GF-D8 (cell line): Measurements from ENCODE around the gene FOXE3.

Source experiments
- DNase-seq: peaks from one replicate; lab custom pipeline; 2025; lab: John Stamatoyannopoulos, UW

The FOXE3 gene

DNA sequence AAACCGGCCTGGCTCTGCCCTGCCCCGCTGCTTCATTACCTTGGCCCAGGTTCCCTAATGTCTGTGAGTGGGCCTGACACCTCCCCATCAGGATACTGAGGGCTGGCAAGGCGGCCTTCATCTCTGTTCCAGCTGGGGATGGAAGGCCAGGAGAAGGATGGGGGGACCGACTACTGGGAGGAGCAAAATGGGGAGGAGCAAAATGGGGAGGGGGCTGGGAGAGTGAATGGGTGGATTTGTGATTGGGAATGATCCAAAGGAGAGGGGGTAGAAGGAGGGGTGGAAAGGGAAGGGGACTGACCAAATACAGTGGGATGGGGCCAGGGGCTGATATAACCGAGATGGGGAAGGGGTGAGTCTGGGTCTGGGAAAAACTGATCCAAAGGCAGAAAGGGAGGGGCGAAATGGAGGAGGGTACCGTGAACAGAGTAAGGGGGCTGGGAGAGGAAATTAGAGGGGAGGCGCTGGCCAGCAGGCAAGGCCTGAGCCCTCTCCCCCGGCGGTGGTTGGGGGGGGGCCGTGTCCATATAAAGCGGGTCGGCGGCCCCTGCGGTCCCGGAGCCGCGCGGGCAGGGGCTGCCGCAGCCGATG lies at the start of gene FOXE3:
TSS of gene FOXE3 (plus strand) at position 558 of the 591 bp plus-strand sequence. CDS start at position 589, 31 bp downstream.
- no peak for DNase-seq

DNA sequence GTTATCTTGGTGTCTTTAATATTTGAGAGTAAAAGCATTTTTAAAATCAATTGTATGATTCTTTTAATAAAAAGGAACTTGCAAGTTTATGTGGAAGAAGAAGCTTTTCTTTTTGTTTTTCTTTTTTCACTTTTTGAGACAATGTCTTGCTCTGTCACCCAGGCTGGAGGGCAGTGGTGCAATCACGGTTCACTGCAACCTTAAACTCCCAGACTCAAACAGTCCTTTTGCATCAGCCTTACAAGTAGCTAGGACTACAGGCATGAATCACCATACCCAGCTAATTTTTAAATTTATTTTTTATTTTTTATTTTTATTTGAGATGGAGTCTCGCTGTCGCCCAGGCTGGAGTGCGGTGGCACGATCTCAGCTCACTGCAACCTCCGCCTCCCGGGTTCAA lies 48.4 kb upstream of the FOXE3 start:
- DNase-seq = no peak

DNA sequence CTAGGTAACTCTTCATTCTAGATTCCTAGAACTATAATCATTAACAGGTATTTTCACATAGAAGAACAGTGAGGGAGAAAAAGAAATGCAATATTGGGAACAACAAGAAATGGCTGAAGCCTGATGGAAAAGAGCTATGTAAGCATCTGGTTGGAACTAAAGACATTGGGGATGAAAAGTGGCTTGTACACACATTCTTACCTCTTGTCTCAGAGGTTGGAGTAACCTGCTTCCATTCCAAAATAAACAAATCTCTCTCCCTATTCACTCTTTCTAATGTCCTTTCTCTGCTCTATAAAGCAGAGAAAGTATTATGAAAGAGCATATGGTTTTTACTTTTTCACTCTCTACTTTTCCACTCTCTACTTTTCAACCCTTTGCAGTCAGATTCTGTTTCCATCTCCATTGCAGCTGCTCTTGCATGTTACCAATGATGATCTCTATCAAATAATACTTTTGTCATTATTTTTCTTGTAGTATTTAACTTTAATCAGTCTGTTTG lies 45.0 kb upstream of the FOXE3 start:
- no peak for DNase-seq

DNA sequence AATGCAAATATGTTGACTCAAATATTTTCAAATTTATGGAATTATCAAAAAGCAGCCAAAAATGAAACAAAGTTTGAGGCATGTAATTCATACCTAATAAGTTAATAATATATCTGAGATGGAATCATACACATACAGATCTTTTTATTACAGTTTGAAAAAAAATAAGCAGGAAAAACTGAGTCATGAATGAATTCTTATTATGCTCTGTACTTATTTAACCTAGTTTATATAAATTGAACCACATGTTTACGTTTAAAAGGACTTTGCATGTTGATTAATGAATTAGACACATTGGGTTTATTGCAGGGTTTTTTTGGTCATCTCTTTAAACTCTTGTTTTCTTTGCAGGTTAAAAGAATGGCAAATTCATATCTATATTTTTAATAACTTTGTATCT lies 41.6 kb upstream of the FOXE3 start:
- DNase-seq = no peak

DNA sequence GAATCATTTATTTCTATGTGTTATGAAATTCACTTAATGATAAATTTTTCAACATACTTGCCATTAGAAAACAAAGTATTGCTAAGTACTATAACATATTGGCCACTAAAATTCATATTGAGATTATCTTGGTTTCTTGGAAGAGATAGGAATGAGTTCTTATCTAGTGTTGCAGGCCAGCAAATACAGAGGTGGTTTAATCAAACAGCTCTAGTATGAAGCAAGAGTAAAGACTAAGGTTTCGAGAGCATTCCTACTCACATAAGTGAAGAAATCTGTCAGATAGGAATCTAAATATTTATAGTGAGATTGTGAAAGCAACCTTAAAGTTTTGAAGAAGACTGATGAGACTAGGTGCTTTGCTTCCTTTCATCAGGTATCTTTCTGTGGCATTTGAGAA lies 37.9 kb upstream of the FOXE3 start:
- DNase-seq = peak; percentile 24

DNA sequence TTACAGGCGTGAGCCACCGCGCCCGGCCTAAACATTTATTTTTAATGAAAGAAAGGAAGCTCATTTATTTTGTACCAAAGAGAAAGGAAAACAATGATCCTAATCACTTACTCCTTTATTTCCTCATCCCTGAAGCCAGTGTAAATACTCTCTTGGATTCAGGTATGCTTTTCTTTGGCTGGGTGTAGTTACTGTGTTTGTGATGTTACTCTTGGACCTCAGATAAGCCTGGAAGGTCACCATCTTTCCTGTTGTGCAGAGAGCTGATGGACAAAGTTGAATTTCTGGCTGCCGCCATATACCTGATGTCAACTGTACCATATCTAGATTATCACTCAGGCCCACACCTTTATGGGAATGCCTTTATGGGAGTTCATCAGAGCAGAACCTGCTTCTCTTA lies 35.4 kb upstream of the FOXE3 start:
- DNase-seq = no peak

DNA sequence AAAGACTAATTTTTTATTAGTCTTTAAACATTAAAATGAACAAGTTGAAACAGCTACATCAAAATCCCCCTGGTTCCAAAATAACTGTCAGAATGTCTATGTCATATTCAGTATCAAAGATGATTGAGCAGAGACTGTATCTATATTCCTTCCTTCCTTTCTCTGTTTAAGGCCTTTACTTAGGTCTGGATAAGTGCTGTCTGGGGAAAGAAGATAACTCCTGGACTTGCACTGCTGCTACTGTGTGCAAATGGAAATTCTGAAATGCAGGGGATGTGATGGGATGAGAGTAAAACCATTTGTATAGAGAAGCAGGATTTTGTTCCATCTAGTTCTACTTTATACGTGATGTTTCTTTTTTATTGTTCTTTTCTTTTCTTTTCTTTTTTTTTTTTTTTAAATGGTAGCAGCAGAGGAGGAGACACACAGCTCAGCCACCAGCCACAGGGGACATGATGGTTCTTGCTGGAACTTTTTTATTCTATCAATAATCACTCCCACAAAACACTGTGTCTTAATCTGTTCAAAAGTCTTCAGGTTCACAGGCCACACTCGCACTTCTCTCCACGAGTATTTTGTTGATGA lies 33.6 kb upstream of the FOXE3 start:
- no peak for DNase-seq

DNA sequence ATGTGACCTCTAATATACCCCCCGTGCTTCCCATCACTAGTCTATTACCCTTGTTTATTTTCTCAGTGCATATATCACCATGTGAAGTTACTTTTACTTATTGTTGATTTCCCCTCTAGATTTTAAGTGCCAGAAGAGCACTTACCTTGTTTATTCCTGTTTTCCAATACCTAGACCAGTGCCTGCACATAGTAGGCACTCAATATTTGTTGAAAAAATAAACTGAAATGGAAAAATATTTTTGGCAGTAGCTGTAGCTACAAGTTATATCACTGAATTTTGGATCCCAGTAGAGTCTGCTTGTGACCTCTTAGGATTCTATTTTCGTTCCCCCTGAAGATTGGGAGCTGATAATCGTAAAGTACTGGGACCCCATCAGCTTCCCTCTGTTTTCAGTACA lies 32.0 kb upstream of the FOXE3 start:
- no peak for DNase-seq

DNA sequence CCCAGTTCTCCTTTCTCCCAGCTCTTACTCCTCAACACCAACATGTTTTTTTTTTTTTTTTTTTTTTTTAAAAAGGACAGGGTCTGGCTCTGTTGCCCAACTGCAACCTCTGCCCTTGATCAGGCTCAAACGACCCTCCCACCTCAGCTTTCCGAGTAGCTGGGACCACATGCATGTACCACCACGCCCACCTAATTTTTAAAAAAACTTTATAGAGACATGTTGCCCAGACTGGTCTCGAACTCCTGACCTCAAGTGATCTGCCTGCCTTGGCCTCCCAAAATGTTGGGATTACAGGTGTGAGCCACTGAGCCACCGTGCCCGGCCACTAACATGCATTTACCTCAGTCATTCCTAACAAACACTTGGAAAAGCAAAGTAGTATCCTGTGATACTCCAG lies 31.1 kb upstream of the FOXE3 start:
- no peak for DNase-seq

DNA sequence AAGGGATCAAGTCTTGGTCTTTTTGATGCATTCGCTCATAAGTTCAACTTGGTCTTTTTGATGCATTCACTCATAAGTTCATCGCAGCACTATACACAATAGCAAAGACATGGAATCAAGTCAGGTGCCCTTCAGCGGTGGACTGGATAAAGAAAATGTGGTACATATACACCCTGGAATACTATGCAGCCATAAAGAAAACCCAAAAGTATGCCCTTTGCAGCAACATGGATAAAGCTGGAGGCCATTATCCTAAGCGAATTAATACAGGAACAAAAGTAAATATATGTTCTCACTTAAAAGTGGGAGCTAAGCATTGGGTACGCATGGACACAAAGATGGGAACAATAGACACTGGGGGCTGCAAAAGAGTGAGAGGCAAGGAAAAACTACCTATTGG lies 29.8 kb upstream of the FOXE3 start:
- no peak for DNase-seq

DNA sequence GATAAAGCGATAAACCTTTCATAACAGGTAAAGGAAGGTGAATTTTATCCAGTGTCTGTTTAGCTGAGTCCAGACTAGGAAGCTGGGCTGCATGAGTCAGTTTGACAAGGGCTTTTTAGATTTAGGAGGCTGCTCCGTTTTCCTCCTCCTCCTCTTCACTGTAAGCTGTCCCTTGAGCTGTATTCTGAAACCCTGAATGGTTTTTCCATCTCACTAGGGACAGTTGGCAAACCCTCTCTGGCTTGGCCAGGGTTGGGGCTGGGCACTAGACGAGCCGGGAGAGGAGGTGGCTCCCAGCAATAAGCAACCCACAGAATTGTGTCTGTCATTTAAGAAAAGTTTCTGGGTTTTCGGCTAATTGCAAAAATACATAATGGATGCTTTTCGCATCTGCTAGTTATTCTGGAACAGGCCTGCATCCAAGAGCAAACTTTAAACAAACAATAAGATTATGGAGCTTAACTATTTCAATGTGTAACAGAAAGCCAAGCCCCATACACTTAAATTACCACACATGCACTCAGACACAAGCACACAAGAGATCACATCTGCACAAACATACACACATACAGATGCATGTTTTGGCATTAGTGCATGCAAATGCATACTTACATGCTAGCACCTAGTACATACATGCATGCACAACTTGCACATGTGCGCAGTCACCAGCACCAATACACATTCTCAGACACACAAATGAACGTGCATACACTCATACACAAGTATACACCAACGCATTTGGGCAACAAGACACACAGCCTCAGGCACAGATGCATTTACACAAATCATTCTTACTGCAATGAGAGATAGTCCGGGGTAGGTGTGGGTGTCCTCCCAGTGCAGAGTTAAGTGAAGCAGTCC lies 27.8 kb upstream of the FOXE3 start:
- DNase-seq = no peak

DNA sequence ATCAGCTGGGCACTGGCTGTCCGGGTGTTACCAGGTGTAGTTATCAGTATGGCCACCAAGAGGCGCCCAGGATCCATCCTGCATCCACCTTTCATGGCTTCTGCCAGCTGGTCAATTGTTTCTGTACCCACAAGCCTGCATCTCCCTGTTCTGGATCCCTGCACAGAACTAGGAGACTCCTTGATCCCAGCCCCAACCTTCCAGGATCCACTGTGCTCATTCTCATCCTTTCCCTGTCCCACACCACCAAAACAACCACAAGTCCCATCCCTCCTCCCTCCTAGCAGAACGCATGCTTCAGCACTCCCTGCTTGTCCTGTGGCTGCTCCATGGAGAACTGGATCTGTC lies 27.2 kb upstream of the FOXE3 start:
- no peak for DNase-seq

DNA sequence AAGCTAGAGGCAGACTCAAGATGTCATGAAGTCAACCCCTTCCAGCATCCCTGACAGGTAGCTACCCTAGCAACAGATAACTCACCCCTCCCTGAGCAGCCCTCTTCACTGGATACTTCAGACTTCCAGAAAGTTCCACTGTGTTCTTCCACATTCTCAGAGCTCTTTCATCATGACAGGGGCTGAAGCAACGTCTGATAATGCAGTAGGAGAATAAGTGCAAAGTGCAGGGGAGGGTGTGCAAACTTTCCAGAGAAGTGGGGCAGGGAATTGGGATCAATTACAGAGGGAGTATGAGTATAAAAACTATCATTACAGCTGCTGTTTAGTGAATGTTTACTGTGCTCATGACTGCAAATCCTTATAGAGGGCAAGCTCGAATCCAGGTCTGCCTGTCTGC lies 26.4 kb upstream of the FOXE3 start:
- no peak for DNase-seq

DNA sequence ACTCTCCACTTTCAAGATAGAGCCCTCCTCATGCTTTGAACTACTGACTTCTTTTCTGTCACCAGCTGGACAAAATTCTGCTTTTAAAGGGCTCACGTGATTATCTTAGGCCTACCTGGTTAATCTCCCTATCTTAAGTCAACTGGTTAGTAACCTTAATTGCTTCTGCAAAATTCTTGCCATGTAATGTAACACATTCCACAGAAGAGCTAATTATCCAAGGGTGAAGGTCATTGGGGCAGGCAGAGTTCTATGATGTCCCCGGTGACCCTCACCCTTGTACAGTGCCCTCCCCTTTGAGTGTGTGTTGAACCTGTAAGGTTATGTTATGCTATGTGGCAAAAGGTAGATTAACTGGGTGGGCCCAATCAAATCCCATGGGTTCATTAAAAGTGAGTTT lies 25.2 kb upstream of the FOXE3 start:
- no peak for DNase-seq

DNA sequence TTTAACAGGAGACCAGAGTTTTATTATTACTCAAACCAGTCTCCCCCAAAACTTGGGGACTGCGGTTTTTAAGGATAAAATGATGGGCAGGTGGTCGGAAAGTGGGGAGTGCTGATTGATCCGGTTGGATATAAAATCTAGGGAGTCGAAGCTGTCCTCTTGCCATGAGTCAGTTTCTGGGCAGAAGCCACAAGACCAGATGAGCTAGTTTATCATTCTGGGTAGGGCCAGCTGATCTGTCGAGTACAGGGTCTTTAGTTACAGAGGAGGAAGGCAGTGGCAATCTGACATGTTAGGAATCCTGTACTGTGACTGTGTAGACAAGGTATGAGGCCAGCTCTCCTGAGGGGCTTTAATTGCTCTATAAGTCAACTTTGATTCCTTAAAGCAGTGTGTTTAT lies 22.9 kb upstream of the FOXE3 start:
- DNase-seq = no peak

DNA sequence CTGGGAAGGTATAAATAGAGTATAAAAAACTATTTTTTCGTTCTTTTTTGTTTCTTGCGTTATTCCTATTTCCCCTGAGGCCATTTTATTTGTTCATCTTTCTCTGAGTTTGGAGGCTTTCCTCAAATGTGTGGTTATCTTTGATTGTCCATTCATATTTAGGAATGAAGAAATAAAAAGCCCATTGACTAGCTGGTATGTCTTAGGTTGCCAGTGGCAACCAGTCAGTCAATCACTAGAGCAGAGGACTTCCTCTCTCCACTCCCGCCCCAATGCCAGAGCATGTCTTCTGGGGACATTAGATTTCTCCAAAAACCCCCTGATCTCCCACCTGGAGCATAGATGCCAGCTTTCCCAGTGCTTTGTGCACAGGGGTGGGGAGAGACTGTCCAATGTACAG lies 20.7 kb upstream of the FOXE3 start:
- DNase-seq = no peak

DNA sequence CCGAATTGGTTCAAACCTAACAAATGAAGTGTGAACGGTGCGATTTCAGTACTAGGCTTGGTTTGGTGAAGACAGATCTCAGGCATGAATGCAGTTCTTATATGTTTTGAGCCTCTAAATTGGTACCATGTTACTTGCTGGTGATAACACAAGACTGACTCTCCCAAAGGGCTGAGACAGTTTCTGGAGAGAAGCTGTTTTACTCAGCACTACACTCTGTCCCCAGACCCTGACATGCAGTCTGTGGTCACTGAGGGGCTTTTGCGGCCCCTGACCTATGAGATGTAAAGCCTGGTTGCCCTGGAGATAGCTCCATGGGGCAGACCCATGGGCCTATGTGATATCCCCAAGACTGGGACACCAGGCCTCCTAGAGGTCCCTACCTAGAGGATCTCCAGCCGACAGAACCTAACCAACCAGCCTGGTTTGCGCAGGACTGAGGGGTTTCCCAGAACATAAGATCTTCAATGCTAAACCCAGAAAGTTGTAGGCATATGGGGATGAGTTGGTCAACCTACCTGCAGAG lies 19.4 kb upstream of the FOXE3 start:
- DNase-seq = no peak

DNA sequence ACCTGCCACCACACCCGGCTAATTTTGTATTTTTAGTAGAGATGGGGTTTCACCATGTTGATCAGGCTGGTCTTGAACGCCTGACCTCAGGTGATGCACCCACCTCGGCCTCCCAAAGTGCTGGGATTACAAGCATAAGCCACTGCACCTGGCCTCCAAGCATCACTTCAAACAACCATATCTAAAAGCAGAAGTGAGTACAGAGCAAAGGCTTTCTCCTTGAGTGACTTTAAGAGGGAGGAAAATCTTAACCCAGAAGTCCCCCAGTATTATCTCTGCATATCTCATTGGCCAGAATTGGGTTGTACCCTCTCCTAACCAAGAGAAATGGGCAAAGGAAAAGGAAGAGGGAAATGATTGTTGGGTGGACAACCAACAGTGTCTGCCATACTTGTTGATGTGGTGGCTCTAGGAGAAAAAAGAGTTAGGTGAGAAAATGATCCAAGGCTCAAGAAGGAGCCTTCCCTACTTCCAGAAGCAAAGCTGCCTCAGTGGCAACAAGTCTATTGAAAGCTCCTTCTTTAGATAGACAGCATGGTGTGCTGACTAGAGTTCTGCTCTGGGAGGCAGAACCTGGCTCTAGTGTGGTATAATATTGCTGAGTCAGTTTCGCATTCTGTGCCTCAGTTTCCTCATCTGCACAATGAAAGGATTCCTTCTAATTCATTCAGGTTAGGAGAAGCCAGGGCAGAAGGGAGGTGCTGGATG lies 16.8 kb upstream of the FOXE3 start:
- DNase-seq = no peak

DNA sequence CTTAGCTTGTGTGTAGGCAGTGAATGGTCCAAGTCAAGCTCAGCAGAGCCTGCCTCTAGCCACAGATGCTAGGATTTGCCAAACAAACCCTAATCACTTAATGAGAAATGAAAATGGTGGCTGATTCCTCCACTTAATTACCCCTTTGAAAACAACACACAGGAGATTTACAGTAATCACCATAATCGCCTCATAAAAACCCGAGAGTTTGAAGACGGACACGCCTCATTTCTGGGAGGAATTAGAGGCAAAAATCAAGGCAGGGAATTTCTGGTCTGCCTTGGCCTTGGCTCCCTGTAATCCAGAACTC lies 16.3 kb upstream of the FOXE3 start:
- no peak for DNase-seq

DNA sequence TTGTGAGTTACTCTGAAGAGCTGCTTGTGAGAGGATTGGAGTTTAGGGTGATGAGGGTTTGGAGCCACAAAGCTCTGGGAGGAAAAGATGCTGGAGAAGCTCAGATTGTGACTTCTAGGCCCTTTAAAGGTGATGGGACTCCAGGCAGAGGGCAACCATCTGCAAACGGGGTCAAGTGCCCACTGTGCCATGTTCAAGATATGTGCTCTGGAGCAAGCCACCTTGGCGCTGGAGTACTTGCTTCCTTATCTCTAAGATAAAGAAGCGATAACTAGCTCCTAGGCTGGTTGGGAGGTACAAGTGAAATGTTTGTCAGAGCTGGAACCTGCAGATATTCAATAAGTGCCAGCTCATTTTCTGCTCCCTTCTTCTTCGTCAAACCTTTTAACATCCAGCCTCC lies 14.3 kb upstream of the FOXE3 start:
- DNase-seq = no peak

DNA sequence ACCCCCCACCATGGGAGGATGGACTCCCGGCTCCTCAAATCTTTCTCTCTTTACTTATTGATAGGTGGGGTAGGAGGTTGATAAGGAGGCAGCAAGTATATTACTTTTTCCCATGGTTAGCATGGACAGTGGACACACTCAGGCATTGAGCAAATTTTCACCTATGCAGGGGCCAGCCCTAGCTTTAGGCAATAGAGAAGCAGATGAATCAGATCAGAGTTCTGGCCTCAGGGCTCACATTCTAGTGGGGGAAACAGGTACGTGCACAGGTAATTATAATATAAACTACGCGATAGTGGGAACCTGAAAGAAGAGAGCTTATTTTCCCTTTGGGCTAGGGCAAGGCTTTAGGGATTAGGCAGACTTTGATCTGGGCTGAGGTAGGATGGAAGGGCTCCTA lies 13.5 kb upstream of the FOXE3 start:
- DNase-seq = no peak

DNA sequence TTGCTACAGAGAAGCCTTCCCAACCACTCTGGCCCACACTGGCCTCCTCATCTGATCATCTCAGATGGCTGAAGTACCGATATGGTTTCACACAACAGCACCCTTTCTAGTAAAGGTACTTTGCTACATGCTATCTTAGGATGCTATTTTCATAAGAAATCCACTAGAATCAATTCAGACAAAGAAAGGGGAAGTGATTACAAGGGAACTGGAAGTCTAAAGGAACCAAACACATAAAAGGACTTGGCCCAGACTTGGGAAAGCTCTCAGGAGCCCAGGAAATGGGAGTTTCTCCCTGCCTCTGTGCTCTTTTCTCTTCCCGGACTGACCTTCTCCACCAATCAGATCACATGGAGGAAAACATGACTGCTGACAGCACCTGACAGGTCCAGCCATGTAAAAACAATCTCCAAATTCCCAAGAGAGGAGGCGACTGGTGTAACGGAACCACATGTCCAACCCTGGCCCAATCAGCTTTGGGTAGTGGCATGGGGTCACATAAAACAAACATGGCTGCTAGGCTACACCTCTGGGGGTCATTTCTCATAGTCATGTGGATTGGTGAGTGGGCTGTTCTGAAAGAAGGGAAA lies 12.7 kb upstream of the FOXE3 start:
- no peak for DNase-seq
